Small intestine (tissue), 7 donors: ENCODE results near the gene SPRED2. TPM values are rescaled to one million over a fixed set of nuclear protein-coding genes. Genes with fewer than 3 reads are reported as not detected.

Experiments
- DNase-seq, 2 donors: peaks; one replicate each; pipeline versions ENCODE4 v3.0.0 to v3.0.0-alpha.2; 2013
- FAIRE-seq: peaks from 2 replicates; lab custom pipeline; 2012; peaks lifted over from hg19 to GRCh38; lab: Jason Lieb, UNC
- H3K27ac ChIP-seq, 3 donors: one replicate each; pipeline ENCODE4 v1.5.1; 2013; ENCODE audit warnings: low read length in 2 of 3, mild to moderate bottlenecking in 2 of 3, control low read depth in 1 of 3, inconsistent platforms in 1 of 3, low read depth in 1 of 3, moderate library complexity in 1 of 3
- H3K27me3 ChIP-seq, 3 donors: one replicate each; pipeline ENCODE4 v1.6.1; 2013; ENCODE audit warnings: low read length in 3 of 3, inconsistent platforms in 1 of 3; ENCODE audit not compliant: control insufficient read depth in 3 of 3, insufficient read depth in 3 of 3
- H3K36me3 ChIP-seq, 3 donors: one replicate each; pipeline ENCODE4 v1.6.1; 2013; ENCODE audit warnings: low read length in 3 of 3, inconsistent platforms in 1 of 3, low read depth in 1 of 3, mild to moderate bottlenecking in 1 of 3, moderate library complexity in 1 of 3; ENCODE audit not compliant: control insufficient read depth in 3 of 3, insufficient read depth in 2 of 3
- H3K4me1 ChIP-seq, 3 donors: one replicate each; pipeline ENCODE4 v1.6.1; 2013; ENCODE audit warnings: low read length in 2 of 3, inconsistent platforms in 1 of 3, low read depth in 1 of 3, mild to moderate bottlenecking in 1 of 3, moderate library complexity in 1 of 3; ENCODE audit not compliant: control insufficient read depth in 3 of 3, insufficient read depth in 2 of 3
- H3K4me3 ChIP-seq, 3 donors: one replicate each; pipeline ENCODE4 v1.5.1; 2013; ENCODE audit warnings: low read length in 3 of 3, control low read depth in 1 of 3, inconsistent platforms in 1 of 3, low read depth in 1 of 3, mild to moderate bottlenecking in 1 of 3, moderate library complexity in 1 of 3
- H3K9me3 ChIP-seq, 2 donors: one replicate each; pipeline ENCODE4 v1.6.1; 2013; ENCODE audit warnings: low read depth in 1 of 2, low read length in 1 of 2; ENCODE audit not compliant: control insufficient read depth in 2 of 2, insufficient read depth in 1 of 2
- WGBS, 3 donors: extraction: QIAGEN DNeasy Blood & Tissue Kit; methylation state at CpG; one replicate each; pipeline ENCODE4 v1.1.7; 2013; 5-methylcytosine and 5-hydroxymethylcytosine counted together
- polyA plus RNA-seq, 4 donors: library from polyadenylated mRNA; stranded (reverse) in 3 of 4; unstranded in 1 of 4; fragments of 200-250 nt in 3 of 4; fragments of 120-200 nt in 1 of 4; gene quantifications; one replicate each; pipeline versions ENCODE4 v1.2.1 to v1.2.3, GENCODE V29; 2013
- donor health status: healthy with polysubstance abuse.
- donor health status: control.
- donor health status: control.
- donor health status: Bipolar disorder and iron deficiency.
- donor health status: healthy.

Gene SPRED2
- polyA plus RNA-seq, 4 donors: 10.7 to 26.3 (median 19.1) TPM

- Histone ChIP-seq H3K36me3 (peaks cover 3 to 50% (median 7%) of the 10 kb centered on the region in 3 donors), H3K27ac (peak overlapping the region in 1 of 3 donors; percentile 11)
- no peak for FAIRE-seq
These were observed 116.3 kb downstream of the SPRED2 start for GRCh38 chr2:65316072-65316471.

GRCh38 chr2:65314801-65315441, 117.5 kb downstream of the SPRED2 start:
- no peak overlapping the region for H3K4me3 ChIP-seq
- H3K36me3 ChIP-seq: peaks cover 3 to 55% (median 7%) of the 10 kb centered on the region in 3 donors
- no peak for FAIRE-seq

More at GRCh38 chr2:65316072-65316471, 116.3 kb downstream of the SPRED2 start:
- DNase-seq: no peak
- Histone ChIP-seq H3K9me3 (peaks cover 0 to 4% of the 10 kb centered on the region in 2 donors), H3K4me1 (peaks cover 2 to 15% (median 9%) of the 10 kb centered on the region in 3 donors), H3K27me3 (no peaks in the 10 kb centered on the region), H3K4me3 (no peak overlapping the region)
- WGBS, 3 donors: 65 to 74% (median 72%) methylated on average over 6 of the region's 6 CpGs

DNA sequence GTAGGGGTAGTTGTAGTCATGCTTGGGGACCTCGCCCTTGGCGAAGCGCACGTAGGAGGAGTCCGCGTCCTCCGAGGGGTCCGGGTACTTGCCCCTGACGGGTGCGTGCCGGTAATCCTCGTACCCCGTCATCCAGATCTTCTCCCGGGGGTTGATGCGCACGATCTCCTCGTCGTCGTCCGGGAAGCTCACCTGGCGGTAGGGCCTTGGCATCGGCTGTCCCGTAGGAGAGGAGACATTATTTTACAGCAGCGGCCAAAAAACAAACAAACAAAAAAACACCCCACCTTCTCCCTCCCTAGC, 118.5 kb downstream of the SPRED2 start:
- no peak for FAIRE-seq
- WGBS, 3 donors: 96 to 97% (median 97%) methylated on average over 21 to 24 of the region's 24 CpGs

More at GRCh38 chr2:65314801-65315441, 117.5 kb downstream of the SPRED2 start:
- H3K9me3 ChIP-seq: peaks cover 0 to 4% of the 10 kb centered on the region in 2 donors
- WGBS, 3 donors: 84 to 96% (median 87%) methylated on average over 8 of the region's 8 CpGs
- peaks cover 2 to 5% (median 3%) of the 10 kb centered on the region in 3 donors for H3K4me1 ChIP-seq
- H3K27ac ChIP-seq: no peak overlapping the region
- no peak for DNase-seq
- no peaks in the 10 kb centered on the region for H3K27me3 ChIP-seq

GRCh38 chr2:65313126-65313953, 119.1 kb downstream of the SPRED2 start:
- H3K36me3 ChIP-seq: peaks cover 3 to 54% (median 7%) of the 10 kb centered on the region in 3 donors
- FAIRE-seq (no peak), DNase-seq (no peak)
- H3K27ac ChIP-seq: no peak overlapping the region
- no peak overlapping the region for H3K4me3 ChIP-seq
- no peaks in the 10 kb centered on the region for H3K27me3 ChIP-seq
- H3K9me3 ChIP-seq: no peaks in the 10 kb centered on the region
- H3K4me1 ChIP-seq: peaks cover 0 to 3% (median 0%) of the 10 kb centered on the region in 3 donors
- WGBS, 3 donors: 94 to 96% (median 94%) methylated on average over 52 of the region's 52 CpGs

More for the DNA sequence above, 118.5 kb downstream of the SPRED2 start:
- H3K27me3 ChIP-seq: no peaks in the 10 kb centered on the region
- no peak for DNase-seq
- H3K9me3 ChIP-seq: no peaks in the 10 kb centered on the region
- no peak overlapping the region for H3K27ac ChIP-seq
- peaks cover 3 to 54% (median 7%) of the 10 kb centered on the region in 3 donors for H3K36me3 ChIP-seq
- no peak overlapping the region for H3K4me3 ChIP-seq
- H3K4me1 ChIP-seq: peaks cover 0 to 3% (median 0%) of the 10 kb centered on the region in 3 donors

- Histone ChIP-seq H3K36me3 (peaks cover 3 to 56% (median 6%) of the 10 kb centered on the region in 3 donors), H3K27ac (no peak overlapping the region), H3K4me1 (peaks cover 0 to 3% (median 0%) of the 10 kb centered on the region in 3 donors), H3K4me3 (no peak overlapping the region), H3K27me3 (no peaks in the 10 kb centered on the region), H3K9me3 (no peaks in the 10 kb centered on the region)
- 89 to 98% (median 94%) methylated on average over 7 of the region's 7 CpGs for WGBS, 3 donors
- no peak for DNase-seq
- no peak for FAIRE-seq
These were observed 120.8 kb downstream of the SPRED2 start for GRCh38 chr2:65311596-65311995.

- peaks cover 3 to 51% (median 3%) of the 10 kb centered on the region in 3 donors for H3K36me3 ChIP-seq
- 78 to 92% (median 85%) methylated on average over 6 of the region's 6 CpGs for WGBS, 3 donors
- FAIRE-seq (no peak), DNase-seq (no peak)
- no peak overlapping the region for H3K4me3 ChIP-seq
- no peaks in the 10 kb centered on the region for H3K27me3 ChIP-seq
- peaks cover 0 to 3% (median 0%) of the 10 kb centered on the region in 3 donors for H3K4me1 ChIP-seq
- H3K9me3 ChIP-seq: no peaks in the 10 kb centered on the region
- no peak overlapping the region for H3K27ac ChIP-seq
These were observed 121.3 kb downstream of the SPRED2 start for GRCh38 chr2:65311049-65311448.

DNA sequence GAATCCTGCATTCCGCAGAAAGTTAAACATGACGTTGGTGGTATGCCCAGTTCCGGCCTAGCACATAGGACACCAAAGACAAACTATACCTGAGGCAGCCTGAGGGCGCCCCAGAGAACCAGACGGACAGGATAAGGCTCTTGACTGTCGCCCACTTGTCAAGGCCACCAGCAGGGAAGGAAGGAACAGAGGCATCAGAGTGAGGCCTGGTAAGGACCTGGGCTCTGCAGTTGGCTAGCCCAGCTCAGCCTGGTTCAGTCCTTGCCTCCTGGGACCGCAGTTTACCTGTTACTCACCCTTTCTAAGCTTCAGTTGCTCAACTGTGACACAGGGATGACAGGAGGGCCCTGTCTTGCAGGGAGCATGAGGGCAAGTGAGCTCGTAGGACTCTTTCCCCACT, 122.7 kb downstream of the SPRED2 start:
- Histone ChIP-seq H3K4me3 (no peak overlapping the region), H3K36me3 (peaks cover 3 to 44% (median 3%) of the 10 kb centered on the region in 3 donors), H3K4me1 (peaks cover 0 to 3% (median 0%) of the 10 kb centered on the region in 3 donors), H3K27ac (peak overlapping the region in 1 of 3 donors; percentile 8), H3K27me3 (no peaks in the 10 kb centered on the region), H3K9me3 (no peaks in the 10 kb centered on the region)
- DNase-seq (no peak), FAIRE-seq (no peak)
- WGBS, 3 donors: 80 to 87% (median 83%) methylated on average over 8 of the region's 8 CpGs

DNA sequence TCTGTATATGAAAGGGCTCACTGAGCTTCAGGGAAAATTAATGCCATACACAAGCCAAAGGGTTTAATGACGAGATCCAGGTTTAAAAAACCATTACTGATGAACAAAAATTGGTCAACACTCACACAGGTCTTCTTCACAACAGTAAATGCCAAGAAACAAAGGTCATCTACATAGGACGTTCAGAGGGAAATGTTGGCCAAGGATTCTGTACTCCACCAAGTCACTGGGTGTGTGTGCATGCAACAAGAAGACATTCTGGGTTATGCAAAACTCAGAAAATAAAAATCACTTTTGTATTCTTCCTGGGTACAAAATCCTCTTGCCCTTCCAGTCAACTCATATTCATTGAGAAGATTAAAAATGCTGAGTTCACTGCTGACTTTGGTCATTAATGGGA, 126.5 kb downstream of the SPRED2 start:
- no peak for DNase-seq
- H3K36me3 ChIP-seq: peaks cover 0 to 17% (median 0%) of the 10 kb centered on the region in 3 donors
- no peak for FAIRE-seq
- no peak overlapping the region for H3K27ac ChIP-seq
- H3K9me3 ChIP-seq: no peaks in the 10 kb centered on the region
- H3K4me3 ChIP-seq: no peak overlapping the region
- peaks cover 0 to 8% (median 0%) of the 10 kb centered on the region in 3 donors for H3K4me1 ChIP-seq
- H3K27me3 ChIP-seq: no peaks in the 10 kb centered on the region
- 62 to 82% (median 73%) methylated on average over 2 of the region's 2 CpGs for WGBS, 3 donors
